ENCODE results near the gene ARHGAP15. TPM values are rescaled to one million over a fixed set of nuclear protein-coding genes. Genes with fewer than 3 reads are reported as not detected.
A peak's percentile ranks its signal among the peaks of the same experiment; 100 is the strongest.

Gene ARHGAP15
- total RNA-seq, 2 donors from 2014 or later: 11.0 to 11.8 TPM

GRCh38 chr2:143480601-143481236 lies 351.5 kb downstream of the ARHGAP15 start:
- H3K4me3 ChIP-seq: peak overlapping the region; percentile 20
- TF ChIP-seq CTCF (IDR thresholded peaks at IDR 0.05): no peak
- no peak for DNase-seq (ENCODE audit: low spot score)
- H3K27me3 ChIP-seq (replicated peaks; ENCODE audit: insufficient read depth): no peaks in the 10 kb centered on the region
- peak overlapping the region; percentile 67 to 78 for H3K27ac ChIP-seq
- H3K9me3 ChIP-seq: no peaks in the 10 kb centered on the region
- peaks cover 27 to 45% of the 10 kb centered on the region in 2 donors for H3K4me1 ChIP-seq (ENCODE audit: control insufficient read depth in 1 of 2, low read depth in 2 of 2)
- H3K36me3 ChIP-seq: no peaks in the 10 kb centered on the region
- no peak for ATAC-seq (ENCODE audit: insufficient number of reproducible peaks, low FRiP score, low read depth)

- Histone ChIP-seq H3K36me3 (no peaks in the 10 kb centered on the region), H3K9me3 (no peaks in the 10 kb centered on the region), H3K4me1 (ENCODE audit: control insufficient read depth in 1 of 2, low read depth in 2 of 2) (peaks cover 24 to 41% of the 10 kb centered on the region in 2 donors), H3K27ac (peak overlapping the region; percentile 67 to 78), H3K27me3 (replicated peaks; ENCODE audit: insufficient read depth) (no peaks in the 10 kb centered on the region), H3K4me3 (peak overlapping the region; percentile 20)
- TF ChIP-seq CTCF (IDR thresholded peaks at IDR 0.05): no peak
- DNase-seq (ENCODE audit: low spot score): no peak
- ATAC-seq (ENCODE audit: insufficient number of reproducible peaks, low FRiP score, low read depth): no peak
Observed at GRCh38 chr2:143481237-143481623, 352.0 kb downstream of the ARHGAP15 start.

DNA sequence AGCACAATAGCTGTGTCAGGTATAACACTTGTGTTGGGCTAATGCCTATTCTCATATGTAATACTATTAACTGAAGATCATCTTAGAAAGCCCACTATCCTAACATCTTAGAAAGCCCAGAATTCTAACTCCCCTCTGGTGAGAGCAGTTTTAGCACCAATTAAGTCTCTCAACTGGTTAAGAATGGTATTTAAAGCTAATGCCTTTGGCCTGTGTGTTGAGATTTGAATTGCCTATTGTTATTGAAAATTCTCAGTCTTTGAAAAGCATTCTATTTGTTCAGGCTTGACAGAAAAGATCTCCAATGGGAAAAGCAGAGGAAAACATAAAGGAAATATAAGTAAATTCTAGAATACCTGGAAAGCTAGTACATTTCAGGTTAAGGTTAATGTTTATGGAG lies 352.5 kb downstream of the ARHGAP15 start:
- DNase-seq (ENCODE audit: low spot score) (no peak), ATAC-seq (ENCODE audit: insufficient number of reproducible peaks, low FRiP score, low read depth) (no peak)
- H3K9me3 ChIP-seq: no peaks in the 10 kb centered on the region
- H3K4me3 ChIP-seq: no peak overlapping the region
- H3K27ac ChIP-seq: peak overlapping the region; percentile 67 to 78
- H3K36me3 ChIP-seq: no peaks in the 10 kb centered on the region
- no peaks in the 10 kb centered on the region for H3K27me3 ChIP-seq (replicated peaks; ENCODE audit: insufficient read depth)
- no peak for TF ChIP-seq CTCF (IDR thresholded peaks at IDR 0.05)
- H3K4me1 ChIP-seq (ENCODE audit: control insufficient read depth in 1 of 2, low read depth in 2 of 2): peaks cover 24 to 41% of the 10 kb centered on the region in 2 donors

- peak overlapping the region; percentile 14 for H3K4me3 ChIP-seq
- H3K9me3 ChIP-seq: no peaks in the 10 kb centered on the region
- no peak for ATAC-seq (ENCODE audit: insufficient number of reproducible peaks, low FRiP score, low read depth)
Observed at GRCh38 chr2:143482316-143482715, 353.1 kb downstream of the ARHGAP15 start.

GRCh38 chr2:143482771-143483170 lies 353.6 kb downstream of the ARHGAP15 start:
- DNase-seq (ENCODE audit: low spot score): no peak
- TF ChIP-seq CTCF (IDR thresholded peaks at IDR 0.05): no peak
- peak overlapping the region; percentile 67 to 78 for H3K27ac ChIP-seq
- no peaks in the 10 kb centered on the region for H3K9me3 ChIP-seq
- no peak for ATAC-seq (ENCODE audit: insufficient number of reproducible peaks, low FRiP score, low read depth)
- peaks cover 24 to 39% of the 10 kb centered on the region in 2 donors for H3K4me1 ChIP-seq (ENCODE audit: control insufficient read depth in 1 of 2, low read depth in 2 of 2)
- no peaks in the 10 kb centered on the region for H3K36me3 ChIP-seq
- H3K27me3 ChIP-seq (replicated peaks; ENCODE audit: insufficient read depth): no peaks in the 10 kb centered on the region
- peak overlapping the region; percentile 14 for H3K4me3 ChIP-seq

More at GRCh38 chr2:143482316-143482715, 353.1 kb downstream of the ARHGAP15 start:
- TF ChIP-seq CTCF (IDR thresholded peaks at IDR 0.05): no peak
- Histone ChIP-seq H3K27me3 (replicated peaks; ENCODE audit: insufficient read depth) (no peaks in the 10 kb centered on the region), H3K36me3 (no peaks in the 10 kb centered on the region), H3K27ac (peak overlapping the region; percentile 67 to 78), H3K4me1 (ENCODE audit: control insufficient read depth in 1 of 2, low read depth in 2 of 2) (peaks cover 24 to 41% of the 10 kb centered on the region in 2 donors)
- DNase-seq (ENCODE audit: low spot score): no peak

Data from thoracic aorta (tissue), 2 donors.